Activated naive CD8-positive, alpha-beta T cell treated with anti-CD3 and anti-CD28 coated beads for 36 hours (primary cell): Measurements from ENCODE around the gene VWCE. TPM values are rescaled to one million over a fixed set of nuclear protein-coding genes. Genes with fewer than 3 reads are reported as not detected.

Source experiments
- DNase-seq: peaks from one replicate; pipeline ENCODE4 v3.0.0; 2021
- H3K27ac Mint-ChIP-seq: one replicate; pipeline ENCODE4 v1.8.0; 2022; ENCODE audit warnings: mild to moderate bottlenecking, moderate library complexity, mixed read lengths
- H3K27me3 Mint-ChIP-seq: one replicate; pipeline ENCODE4 v1.8.0; 2022; ENCODE audit warnings: mild to moderate bottlenecking, mixed read lengths
- H3K36me3 Mint-ChIP-seq: one replicate; pipeline ENCODE4 v1.8.0; 2021; ENCODE audit warnings: mild to moderate bottlenecking, mixed read lengths
- H3K4me1 Mint-ChIP-seq: one replicate; pipeline ENCODE4 v1.8.0; 2021; ENCODE audit warnings: mixed read lengths
- H3K4me3 Mint-ChIP-seq: one replicate; pipeline ENCODE4 v1.8.0; 2022; ENCODE audit warnings: mild to moderate bottlenecking, moderate library complexity, mixed read lengths
- H3K9me3 Mint-ChIP-seq: one replicate; pipeline ENCODE4 v1.8.0; 2022; ENCODE audit warnings: mixed read lengths
- total RNA-seq, 2 experiments: library from RNA; stranded (reverse); gene quantifications; one replicate each; pipeline ENCODE4 v1.2.3, GENCODE V29; 2021

VWCE gene
- total RNA-seq, 2 experiments from 2014 or later = 18.3 to 19.8 TPM

DNA sequence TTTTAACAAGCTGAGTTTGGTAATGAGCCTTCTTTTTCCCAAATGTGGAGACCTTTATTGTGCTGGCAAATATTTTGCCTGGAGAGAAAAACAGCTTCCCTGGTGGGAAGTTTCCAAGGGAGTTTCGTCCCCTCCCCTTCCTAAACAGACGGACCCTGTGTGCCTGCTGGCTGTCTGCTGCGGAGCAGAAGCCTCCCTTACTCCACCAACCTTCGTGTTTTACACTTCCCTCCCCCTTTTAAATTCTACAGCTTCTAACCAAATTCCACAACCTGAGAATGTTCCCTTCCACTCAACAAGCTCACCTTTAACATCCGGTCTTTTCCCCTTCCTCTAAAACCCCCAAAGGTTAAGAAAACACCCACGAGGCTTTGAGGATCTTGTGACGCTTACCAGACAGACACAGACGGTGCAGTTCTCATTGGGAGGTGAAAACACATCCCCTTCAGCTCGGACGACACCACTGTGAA, 17.1 kb downstream of the VWCE start:
- H3K9me3 Mint-ChIP-seq = no peaks in the 10 kb centered on the region
- peaks cover 20% of the 10 kb centered on the region for H3K36me3 Mint-ChIP-seq
- H3K4me1 Mint-ChIP-seq = no peaks in the 10 kb centered on the region
- no peak for DNase-seq
- no peak overlapping the region for H3K27ac Mint-ChIP-seq
- no peaks in the 10 kb centered on the region for H3K27me3 Mint-ChIP-seq
- H3K4me3 Mint-ChIP-seq = no peak overlapping the region

DNA sequence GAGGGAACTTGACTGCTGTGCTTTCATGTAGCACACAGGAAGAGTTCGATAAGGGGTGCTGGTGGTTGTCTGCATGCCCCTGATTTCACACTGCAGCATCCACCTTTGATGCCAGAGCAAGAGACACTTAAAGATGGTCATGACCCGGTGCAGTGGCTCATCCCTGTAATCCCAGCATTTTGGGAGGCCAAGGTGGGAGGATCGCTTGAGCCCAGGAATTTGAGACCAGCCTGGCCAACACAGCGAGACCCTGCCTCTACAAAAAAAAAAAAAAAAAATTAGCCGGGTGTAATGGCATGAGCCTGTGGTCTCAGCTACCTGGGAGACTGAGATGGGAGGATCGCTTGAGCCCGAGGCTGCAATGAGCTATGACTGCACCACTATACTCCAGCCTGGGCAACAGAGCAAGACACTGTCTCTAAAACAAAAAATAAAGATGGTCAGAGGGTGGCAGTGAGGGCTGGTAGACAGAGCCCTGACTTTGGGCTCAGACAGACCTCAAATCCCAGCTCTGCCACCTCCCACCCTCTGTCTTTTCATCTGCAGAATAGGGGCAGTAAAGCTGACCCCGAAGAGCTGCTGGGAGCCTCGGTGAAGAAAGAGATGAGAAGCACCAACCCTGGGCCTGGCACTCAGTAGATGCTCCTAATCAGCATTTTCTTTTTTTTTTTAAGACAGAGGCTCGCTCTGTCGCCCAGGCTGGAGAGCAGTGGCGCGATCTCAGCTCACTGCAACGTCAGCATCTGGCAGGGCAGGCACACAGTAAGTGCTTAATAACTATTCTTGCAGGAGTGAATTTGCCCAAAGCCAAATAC, 17.7 kb downstream of the VWCE start:
- H3K27ac Mint-ChIP-seq = no peak overlapping the region
- no peak overlapping the region for H3K4me3 Mint-ChIP-seq

DNA sequence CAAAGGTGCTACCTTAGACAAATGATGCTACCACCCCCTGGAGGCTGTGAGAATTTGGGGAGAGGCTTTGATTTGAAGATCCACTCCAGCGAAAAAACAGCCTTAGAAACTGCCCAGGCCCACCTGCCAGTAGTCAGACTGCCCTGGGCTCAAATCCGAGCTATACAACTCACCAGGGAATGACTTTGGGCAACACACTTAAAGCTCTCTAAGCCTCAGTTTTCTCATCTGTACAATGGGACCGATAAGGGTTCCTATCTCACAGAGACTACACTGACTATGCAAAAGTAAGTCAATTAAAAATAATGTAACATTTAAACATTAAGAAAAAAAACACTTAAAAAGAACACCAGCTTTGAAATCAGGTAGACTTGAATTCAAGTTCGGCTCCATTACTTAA, 19.9 kb downstream of the VWCE start:
- H3K27me3 Mint-ChIP-seq = no peaks in the 10 kb centered on the region
- peaks cover 11% of the 10 kb centered on the region for H3K36me3 Mint-ChIP-seq
- H3K9me3 Mint-ChIP-seq = no peaks in the 10 kb centered on the region
- DNase-seq = no peak
- no peak overlapping the region for H3K4me3 Mint-ChIP-seq
- no peaks in the 10 kb centered on the region for H3K4me1 Mint-ChIP-seq
- no peak overlapping the region for H3K27ac Mint-ChIP-seq

More for the DNA sequence above, 17.7 kb downstream of the VWCE start:
- H3K9me3 Mint-ChIP-seq = no peaks in the 10 kb centered on the region
- H3K36me3 Mint-ChIP-seq = peaks cover 20% of the 10 kb centered on the region
- H3K4me1 Mint-ChIP-seq = no peaks in the 10 kb centered on the region
- DNase-seq = no peak
- H3K27me3 Mint-ChIP-seq = no peaks in the 10 kb centered on the region

DNA sequence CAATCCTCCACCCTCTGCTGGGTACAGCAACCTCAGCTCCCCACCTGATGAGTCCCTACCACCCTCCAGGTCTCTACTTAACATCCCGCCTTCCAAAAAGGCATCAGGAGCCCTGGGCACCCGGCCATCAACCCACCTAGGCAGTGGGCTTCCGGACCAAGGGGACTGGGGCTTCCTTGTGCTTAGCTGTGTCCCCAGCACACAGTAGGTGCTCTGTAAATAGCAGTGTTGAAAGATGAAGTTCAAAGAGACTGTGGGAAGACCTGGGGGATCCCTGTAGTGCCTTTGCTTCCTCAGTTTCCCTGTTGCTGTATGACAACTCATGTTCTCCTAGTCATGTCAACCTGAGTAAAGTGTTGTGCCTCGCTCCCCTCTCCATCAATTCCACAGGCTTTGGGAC, 21.0 kb downstream of the VWCE start:
- Mint-ChIP-seq H3K36me3 (peaks cover 5% of the 10 kb centered on the region), H3K9me3 (no peaks in the 10 kb centered on the region), H3K27ac (no peak overlapping the region), H3K4me1 (no peaks in the 10 kb centered on the region), H3K27me3 (no peaks in the 10 kb centered on the region), H3K4me3 (no peak overlapping the region)
- DNase-seq = no peak

DNA sequence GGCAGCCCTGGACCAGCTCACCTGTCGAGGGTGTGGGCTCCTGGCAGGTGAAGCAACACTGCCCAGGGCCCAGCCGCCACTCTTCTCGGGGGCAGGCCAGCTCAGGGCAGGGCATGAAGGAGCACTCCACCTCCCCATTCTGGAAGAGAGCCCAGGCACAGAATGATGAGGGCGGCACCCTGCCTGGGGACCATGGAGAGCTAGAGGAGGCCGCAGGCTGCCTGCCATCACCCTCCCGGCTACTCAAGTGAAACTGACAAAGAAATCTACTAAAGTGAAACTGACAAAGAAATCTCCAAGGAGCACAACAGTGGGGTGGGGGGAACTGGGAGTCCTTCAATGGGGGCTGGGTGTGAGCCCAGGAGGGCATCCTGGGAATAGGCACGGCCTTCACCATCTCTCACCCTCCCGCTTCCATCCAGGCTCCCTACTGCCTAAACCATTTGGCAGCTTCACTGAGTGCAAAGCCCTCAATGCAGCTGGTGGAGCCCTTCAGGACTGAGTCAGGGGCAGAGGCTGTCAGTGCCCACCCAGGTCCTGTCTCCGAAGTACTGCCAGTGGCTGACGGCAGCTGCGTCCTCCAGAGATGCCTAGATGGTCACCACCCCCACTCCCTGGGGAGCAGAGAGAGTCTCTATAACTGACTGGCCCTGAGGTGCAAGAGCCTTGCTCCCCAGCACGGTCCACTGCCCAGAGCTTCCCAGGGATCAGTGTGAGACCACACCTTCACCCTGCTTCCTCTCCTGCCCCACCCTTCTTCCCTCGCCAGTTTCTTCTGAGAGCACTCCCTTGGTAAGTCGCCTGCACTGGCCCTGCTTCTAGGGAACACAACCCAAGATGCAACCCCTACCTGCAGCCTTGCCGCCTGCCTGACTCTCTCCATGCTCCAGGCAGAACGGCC, 21.7 kb downstream of the VWCE start:
- Mint-ChIP-seq H3K4me3 (no peak overlapping the region), H3K27ac (no peak overlapping the region), H3K36me3 (peaks cover 3% of the 10 kb centered on the region), H3K27me3 (no peaks in the 10 kb centered on the region), H3K4me1 (no peaks in the 10 kb centered on the region), H3K9me3 (no peaks in the 10 kb centered on the region)
- DNase-seq = no peak

DNA sequence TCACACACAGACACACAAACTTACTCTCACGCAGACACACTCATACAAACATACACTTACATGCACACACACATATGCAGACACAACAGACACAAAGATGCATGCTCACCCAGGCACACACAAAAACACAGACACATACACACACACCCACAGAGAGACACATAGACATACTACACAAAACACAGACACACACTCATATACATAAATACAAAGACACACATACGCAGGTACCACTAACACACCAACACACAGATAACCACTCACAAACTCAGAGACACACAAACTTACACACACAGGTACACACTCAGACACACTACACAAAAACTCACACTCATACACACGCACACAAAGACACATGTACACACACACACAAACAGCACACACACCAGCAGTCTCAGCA, 22.4 kb downstream of the VWCE start:
- DNase-seq = no peak
- no peak overlapping the region for H3K4me3 Mint-ChIP-seq
- H3K4me1 Mint-ChIP-seq = no peaks in the 10 kb centered on the region
- no peaks in the 10 kb centered on the region for H3K27me3 Mint-ChIP-seq
- no peaks in the 10 kb centered on the region for H3K36me3 Mint-ChIP-seq
- H3K27ac Mint-ChIP-seq = no peak overlapping the region
- H3K9me3 Mint-ChIP-seq = no peaks in the 10 kb centered on the region

DNA sequence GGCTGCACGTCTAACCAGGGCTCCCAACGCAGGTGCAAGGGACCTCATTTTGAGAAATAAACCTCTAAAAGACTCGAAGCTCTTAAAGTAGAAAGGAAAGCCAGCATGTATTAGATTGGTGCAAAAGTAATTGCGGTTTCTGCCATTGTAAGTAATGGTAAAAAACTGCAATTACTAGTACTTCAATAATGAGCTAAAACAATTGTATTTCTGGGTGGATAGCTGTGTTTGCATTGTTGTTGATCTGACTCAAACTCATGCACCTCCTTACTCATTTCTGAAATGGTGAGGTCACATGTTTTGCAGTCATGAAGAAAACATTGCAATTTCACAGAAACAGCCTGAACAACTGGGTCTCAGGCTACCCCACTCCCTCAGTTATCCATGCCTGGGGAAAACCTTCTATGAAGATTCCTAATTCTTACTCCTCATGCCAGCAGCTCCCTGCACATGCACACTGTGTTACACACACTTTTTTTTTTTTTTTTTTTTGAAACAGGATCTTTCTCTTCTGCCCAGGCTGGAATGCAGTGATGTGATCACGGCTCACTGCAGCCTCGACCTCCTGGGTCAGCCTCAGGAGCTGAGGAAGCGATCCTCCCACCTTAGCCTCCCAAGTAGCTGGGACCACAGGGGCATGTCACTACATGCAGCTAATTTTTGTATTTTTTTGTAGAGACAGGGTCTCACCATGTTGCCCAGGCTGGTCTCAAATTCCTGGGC, 24.6 kb downstream of the VWCE start:
- DNase-seq = no peak
- H3K27ac Mint-ChIP-seq = no peak overlapping the region

DNA sequence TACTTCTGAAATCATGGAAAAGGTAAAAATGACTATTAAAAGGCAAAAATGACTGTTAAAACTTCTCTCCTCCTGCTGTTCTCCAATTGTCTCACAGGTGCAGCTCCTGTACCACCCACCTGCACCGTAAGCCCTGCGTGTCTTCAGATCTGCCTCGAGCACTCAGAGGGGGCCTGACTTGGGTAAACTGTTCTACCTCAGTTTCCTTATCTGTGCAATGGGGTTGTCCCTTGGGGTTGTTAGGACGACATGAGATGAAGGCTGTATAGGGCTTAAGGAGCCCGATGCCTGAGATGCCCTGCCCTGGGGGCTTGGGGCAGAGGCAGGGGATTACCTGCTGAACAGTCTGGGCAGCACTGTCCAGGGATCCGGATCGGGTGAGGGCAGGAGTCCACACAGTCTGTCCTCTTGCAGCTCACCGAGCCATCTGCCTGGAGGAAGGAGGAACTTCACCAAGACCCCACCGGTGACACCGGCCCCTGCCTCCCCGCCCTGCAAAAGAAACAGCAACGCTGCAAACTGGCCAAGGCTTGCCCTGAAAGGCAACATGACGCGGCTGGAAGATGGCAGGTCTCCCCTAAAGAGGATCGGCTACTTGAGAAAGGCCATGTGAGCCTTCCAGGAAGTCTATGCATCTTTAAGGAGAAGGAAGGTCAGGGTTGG, 26.4 kb downstream of the VWCE start:
- Mint-ChIP-seq H3K9me3 (no peaks in the 10 kb centered on the region), H3K4me1 (no peaks in the 10 kb centered on the region), H3K36me3 (peaks cover 2% of the 10 kb centered on the region), H3K27ac (no peak overlapping the region), H3K27me3 (no peaks in the 10 kb centered on the region), H3K4me3 (no peak overlapping the region)
- no peak for DNase-seq

More for the DNA sequence above, 24.6 kb downstream of the VWCE start:
- H3K36me3 Mint-ChIP-seq = peaks cover under 1% of the 10 kb centered on the region
- H3K9me3 Mint-ChIP-seq = no peaks in the 10 kb centered on the region
- no peak overlapping the region for H3K4me3 Mint-ChIP-seq
- no peaks in the 10 kb centered on the region for H3K4me1 Mint-ChIP-seq
- H3K27me3 Mint-ChIP-seq = no peaks in the 10 kb centered on the region

DNA sequence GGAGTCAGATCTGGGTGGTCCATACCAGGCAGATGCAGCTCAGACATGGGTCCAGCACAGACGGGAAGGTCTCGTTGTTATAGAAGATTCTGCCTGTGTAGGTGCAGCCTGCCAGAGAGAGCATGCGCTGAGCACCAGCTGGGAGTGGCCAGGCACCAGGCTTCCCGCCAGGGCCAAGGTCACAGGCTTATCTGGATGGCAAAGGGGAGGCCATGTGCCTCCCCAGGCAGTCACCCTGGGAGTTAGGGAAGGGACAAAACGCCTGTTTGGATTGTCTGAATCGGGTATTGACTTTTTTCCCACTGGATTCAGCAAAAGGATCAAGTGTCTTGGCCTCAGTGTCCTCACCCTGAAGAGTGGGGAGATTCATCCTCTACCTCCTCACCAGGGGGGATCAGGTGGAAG, 27.7 kb downstream of the VWCE start:
- no peak for DNase-seq
- Mint-ChIP-seq H3K27me3 (no peaks in the 10 kb centered on the region), H3K9me3 (no peaks in the 10 kb centered on the region), H3K27ac (no peak overlapping the region), H3K4me1 (no peaks in the 10 kb centered on the region), H3K36me3 (peaks cover 2% of the 10 kb centered on the region), H3K4me3 (no peak overlapping the region)

DNA sequence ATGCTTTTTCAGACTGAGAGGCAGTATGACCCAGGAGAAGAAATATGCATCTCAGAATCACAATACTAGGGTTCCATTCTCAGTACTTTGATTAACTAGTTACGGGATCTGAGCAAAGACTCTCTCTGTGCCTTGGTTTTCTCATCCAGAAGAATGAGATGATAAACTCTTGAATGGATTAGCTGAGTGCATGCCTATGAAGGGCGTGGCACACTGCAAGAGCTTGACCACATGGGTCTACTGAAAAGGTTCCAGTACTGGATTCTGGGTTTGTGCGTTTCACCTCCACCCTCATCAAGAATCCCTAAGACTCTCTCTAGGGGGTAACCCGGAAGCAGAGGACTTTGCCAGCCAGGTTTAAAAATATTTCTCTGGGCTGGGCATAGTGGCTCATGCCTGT, 28.5 kb downstream of the VWCE start:
- H3K27ac Mint-ChIP-seq = no peak overlapping the region
- no peaks in the 10 kb centered on the region for H3K27me3 Mint-ChIP-seq
- no peak overlapping the region for H3K4me3 Mint-ChIP-seq
- no peak for DNase-seq
- no peaks in the 10 kb centered on the region for H3K9me3 Mint-ChIP-seq
- H3K4me1 Mint-ChIP-seq = no peaks in the 10 kb centered on the region
- peaks cover 2% of the 10 kb centered on the region for H3K36me3 Mint-ChIP-seq

DNA sequence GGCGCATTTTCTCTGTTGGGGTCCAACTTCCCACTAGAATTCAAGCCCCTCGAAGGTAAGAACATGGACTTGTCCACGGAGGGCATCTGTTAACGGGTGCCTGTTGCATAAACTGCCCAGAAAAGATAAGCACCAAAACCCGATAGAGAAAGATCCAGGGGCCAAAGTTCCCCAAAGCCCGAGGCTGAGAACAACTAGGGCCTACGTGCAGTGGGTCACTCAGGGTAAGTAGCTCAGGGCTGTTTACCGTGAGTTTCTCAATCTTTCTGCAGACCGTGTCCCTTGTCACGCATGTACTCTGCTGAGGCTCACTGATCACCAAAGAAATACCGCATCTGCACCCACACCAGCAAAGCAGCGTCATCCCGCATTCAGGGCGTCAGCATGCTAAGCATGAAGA, 29.8 kb downstream of the VWCE start:
- no peaks in the 10 kb centered on the region for H3K4me1 Mint-ChIP-seq
- no peak for DNase-seq
- H3K27ac Mint-ChIP-seq = no peak overlapping the region

DNA sequence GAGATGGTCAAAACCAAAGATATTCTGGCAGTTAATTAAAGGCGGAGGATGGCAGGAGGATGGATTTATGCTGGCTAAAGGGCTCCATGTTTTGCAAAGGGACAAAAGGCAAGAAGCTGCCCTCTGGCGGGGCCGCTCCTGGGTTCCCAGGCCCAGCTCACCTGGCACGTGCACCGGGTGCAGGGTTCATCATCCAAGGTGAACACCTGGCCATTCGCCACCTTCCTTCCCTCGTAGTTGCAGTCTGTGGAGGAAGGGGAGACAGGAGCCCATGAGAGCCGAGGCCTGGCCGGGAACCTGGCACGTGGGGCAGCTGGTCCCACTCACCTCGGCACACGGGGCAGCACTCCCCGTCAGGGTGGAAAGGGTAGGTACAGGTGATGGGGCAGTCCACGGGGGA, 30.3 kb downstream of the VWCE start:
- no peaks in the 10 kb centered on the region for H3K9me3 Mint-ChIP-seq
- H3K4me3 Mint-ChIP-seq = no peak overlapping the region
- no peaks in the 10 kb centered on the region for H3K27me3 Mint-ChIP-seq
- H3K36me3 Mint-ChIP-seq = peaks cover 5% of the 10 kb centered on the region
- no peaks in the 10 kb centered on the region for H3K4me1 Mint-ChIP-seq
- no peak for DNase-seq
- no peak overlapping the region for H3K27ac Mint-ChIP-seq

More for the DNA sequence above, 29.8 kb downstream of the VWCE start:
- Mint-ChIP-seq H3K36me3 (peaks cover 5% of the 10 kb centered on the region), H3K4me3 (no peak overlapping the region), H3K27me3 (no peaks in the 10 kb centered on the region), H3K9me3 (no peaks in the 10 kb centered on the region)

DNA sequence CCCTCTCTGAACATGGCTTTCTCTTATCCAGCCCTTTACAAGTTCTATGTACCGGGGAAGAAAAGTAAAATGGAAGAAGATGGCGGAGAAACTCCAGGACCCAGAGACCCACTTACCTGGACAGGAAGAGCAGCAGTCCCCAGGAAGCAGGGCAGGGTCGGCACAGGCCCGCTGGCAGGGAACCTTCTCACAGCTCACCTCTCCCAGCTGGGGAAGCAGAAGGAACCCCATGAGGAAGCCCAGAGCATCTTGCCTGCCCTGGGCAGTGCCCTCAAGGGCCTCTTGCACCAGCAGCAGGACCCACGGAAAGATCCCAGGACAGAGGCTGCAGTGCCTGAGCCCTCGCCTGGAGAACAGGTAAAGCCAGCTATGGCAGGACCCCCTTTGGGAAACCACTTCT, 30.7 kb downstream of the VWCE start:
- H3K4me1 Mint-ChIP-seq = no peaks in the 10 kb centered on the region
- H3K36me3 Mint-ChIP-seq = peaks cover 9% of the 10 kb centered on the region
- no peak overlapping the region for H3K27ac Mint-ChIP-seq
- no peaks in the 10 kb centered on the region for H3K9me3 Mint-ChIP-seq
- H3K27me3 Mint-ChIP-seq = no peaks in the 10 kb centered on the region
- no peak for DNase-seq
- no peak overlapping the region for H3K4me3 Mint-ChIP-seq

DNA sequence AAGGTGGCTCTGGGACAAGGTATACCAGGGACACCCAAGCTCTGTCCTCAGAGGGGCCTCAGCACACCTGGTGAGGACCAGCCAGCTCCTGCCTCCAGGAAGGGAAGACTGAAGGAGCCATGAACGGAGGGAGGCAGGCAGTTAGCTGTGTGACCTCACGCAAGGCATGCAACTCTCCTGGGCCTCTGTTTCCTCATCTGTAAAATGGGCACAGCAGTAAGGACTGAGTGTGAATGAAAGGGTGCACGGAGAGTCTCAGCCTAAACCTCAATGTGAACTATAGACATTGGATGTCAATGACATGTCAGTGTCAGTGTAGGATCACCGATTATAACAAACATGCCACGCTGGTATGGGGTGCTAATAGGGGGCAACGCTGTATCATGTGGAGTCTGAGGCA, 35.8 kb downstream of the VWCE start:
- no peaks in the 10 kb centered on the region for H3K9me3 Mint-ChIP-seq
- H3K4me3 Mint-ChIP-seq = no peak overlapping the region
- peaks cover 11% of the 10 kb centered on the region for H3K36me3 Mint-ChIP-seq
- no peak for DNase-seq
- no peaks in the 10 kb centered on the region for H3K4me1 Mint-ChIP-seq
- no peak overlapping the region for H3K27ac Mint-ChIP-seq
- no peaks in the 10 kb centered on the region for H3K27me3 Mint-ChIP-seq
